Measurements from ENCODE around the gene PLSCR4.

The PLSCR4 gene

DNA sequence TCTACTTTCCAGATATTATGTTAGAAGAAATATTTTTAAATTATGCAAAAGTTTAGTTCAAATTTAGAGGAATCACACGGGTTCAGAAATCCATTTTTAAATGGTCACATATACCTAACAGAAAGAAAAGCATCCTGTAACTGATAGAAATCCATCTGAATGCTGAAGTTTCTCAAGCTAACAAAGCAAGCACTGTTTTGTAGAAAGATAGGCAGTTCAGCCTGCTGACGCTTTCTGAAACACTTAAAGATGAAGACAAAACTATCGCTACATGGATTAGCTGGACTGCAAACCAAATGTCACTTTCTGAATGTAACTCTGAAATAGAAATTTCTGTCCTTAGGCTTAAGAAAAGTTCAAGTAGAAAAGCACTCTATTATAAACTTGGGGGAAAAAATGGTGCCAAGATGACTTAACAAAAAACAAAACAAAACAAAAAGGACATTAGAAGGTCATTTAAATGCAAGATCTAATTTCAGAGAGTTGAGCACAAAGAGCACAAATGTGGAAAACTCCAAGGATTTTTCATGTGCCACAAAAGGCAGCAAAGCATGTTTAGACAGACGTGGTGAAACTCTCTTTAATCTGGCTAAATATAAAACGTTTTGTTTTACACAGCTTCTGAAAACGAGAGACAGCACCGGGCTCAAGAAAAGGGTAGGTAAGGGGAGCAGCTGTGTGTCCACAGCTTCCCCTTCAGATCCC, 91.1 kb downstream of the PLSCR4 start:
- DNase-seq: no peak

GRCh38 chr3:146159037-146159436, 91.9 kb downstream of the PLSCR4 start:
- DNase-seq: no peak

GRCh38 chr3:146157325-146158060, 93.4 kb downstream of the PLSCR4 start:
- no peak for DNase-seq

GRCh38 chr3:146156666-146157314, 94.1 kb downstream of the PLSCR4 start:
- DNase-seq: no peak

DNA sequence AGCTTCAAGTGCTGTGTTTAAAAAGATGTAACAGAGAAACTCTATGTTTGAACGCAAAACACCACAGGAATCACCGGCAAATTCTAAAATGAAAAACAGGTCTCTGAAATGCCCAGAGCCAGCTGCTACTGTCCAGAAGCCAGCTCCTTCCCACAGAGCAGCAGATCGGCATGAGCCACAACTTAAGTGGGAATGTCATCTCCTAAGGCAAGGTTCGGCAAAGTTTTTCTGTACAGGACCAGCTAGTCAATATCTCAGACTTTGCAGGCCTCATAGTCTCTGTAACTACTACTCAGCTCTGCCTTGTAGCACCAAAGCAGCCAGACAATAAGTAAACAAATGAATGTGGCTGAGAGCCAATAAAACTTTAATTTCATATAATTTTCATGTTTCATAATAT, 94.8 kb downstream of the PLSCR4 start:
- no peak for DNase-seq

DNA sequence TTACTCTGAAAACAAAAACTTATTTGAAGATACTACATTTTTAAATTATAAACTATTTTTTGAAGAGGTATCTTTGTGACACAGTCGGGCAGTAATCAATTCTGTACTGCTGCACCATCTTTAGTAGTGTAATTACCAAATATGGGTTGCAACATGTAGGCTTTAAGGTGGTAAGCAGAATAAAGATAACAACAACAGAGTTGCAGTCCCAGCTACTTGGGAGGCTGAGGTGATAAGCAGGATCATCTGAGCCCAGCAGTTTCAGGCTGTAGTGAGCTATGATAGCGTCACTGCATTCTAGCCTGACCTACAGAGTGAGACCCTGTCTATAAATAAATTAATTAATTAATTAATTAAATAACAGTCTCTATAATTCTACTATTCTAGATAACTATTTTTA, 95.9 kb downstream of the PLSCR4 start:
- no peak for DNase-seq

GRCh38 chr3:146154316-146154715, 96.6 kb downstream of the PLSCR4 start:
- DNase-seq: no peak

DNA sequence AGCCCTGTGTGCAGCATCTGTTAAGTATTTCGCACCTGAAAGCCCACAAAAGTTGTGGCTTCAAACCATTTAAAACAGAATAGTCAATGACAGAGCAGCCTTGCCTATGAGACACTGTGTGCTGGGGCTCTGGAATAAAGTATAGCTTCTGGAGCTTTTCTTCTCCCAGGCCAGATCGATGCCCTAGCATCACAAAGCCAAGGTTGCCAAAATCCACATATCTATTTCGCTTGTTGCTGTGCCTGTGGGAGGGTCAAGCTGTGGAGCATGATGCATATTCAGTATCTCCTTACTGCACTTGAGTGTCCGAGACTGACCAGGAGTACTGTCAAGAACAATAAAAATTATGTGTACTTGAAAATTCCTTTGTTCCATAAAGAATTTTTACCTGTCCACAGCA, 97.5 kb downstream of the PLSCR4 start:
- DNase-seq: no peak

DNA sequence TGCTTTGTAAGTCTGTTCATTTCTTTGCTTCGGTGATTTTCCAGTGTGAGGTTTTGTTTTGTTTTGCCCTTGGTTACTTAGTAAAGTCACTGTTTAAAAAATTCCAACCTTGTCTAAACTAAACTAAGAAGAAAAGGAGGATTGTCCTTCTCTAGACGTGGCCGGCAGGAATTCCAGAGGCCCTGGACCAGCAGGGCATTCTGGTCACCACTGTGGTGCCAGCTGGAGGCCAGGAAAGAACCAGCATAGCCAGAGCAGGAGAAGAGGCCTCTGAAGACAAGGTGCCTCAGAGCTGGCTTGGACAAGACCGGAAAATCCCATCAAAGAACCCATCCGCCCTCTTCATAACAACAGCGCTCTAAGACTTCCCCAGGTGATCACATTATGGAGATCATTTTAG, 98.1 kb downstream of the PLSCR4 start:
- DNase-seq: no peak

DNA sequence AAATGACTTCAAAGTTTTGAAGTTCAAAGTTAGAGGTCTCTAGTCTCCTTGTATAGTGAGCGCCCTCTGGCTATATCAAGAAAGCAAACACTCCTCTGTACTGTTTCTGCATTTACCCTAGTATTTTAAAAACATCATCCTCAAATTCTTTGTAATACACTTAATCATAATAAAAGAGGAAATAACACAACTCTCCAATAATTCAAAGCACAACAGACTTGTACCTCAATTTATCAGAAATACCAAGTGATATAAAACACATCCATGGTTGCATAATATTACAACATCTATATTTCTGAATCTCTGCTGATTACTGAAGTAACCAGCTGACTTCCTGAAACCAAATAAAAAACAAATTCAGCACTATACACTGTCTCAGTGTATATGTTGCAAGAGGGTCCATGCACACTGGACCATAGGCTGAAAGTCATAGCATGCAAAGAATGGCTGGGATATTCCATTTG, 102.4 kb downstream of the PLSCR4 start:
- no peak for DNase-seq

DNA sequence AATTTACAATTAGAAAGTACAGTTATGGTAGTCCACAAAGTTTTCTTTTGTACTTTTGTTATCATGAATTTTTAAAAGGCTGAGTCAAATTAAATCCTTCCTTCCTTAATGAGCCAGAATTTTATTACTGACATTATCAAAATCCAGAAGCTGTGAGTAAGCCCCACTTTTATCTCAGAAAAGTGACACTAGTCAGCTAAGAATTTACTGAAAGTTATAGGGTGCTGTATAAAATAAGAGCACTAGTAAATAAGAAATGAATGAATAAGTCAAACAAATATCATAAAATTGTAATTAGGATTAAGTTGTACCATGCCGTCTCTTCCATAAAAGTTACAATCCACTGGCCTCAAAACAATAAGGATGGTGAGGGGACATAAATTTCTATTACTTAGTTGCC, 105.3 kb downstream of the PLSCR4 start:
- no peak for DNase-seq

DNA sequence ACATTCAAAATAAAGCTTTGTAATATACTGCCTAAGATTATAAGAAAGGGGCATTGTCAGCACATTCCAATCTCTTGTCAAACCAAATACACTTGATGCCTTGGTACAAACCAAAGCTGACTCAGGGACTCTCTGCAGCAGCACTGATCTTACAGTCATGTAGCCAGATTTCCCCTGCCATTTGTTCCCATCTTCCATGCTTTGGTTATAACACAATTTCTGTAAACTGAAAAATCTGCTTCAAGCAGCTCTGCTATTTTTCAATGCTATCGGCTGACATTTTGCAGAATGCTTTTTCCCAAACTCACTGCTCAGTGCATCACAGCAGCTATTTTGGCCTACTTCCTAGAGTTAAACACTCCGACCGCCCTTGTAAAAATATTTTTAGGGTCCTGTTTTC, 108.1 kb downstream of the PLSCR4 start:
- no peak for DNase-seq
